Astrocyte of the hippocampus (primary cell): ENCODE measurements around the gene TMC8.
A peak's percentile ranks its signal among the peaks of the same experiment; 100 is the strongest.
"Not testable (repeated sequence)": the region's sequence is repeated elsewhere in the genome, so short reads cannot be mapped to it uniquely, and the experiment has no call there.

Experiments
- DNase-seq: peaks from one replicate; pipeline ENCODE4 v3.0.0; 2011; ENCODE audit warnings: low read depth, low spot score

Gene TMC8

DNA sequence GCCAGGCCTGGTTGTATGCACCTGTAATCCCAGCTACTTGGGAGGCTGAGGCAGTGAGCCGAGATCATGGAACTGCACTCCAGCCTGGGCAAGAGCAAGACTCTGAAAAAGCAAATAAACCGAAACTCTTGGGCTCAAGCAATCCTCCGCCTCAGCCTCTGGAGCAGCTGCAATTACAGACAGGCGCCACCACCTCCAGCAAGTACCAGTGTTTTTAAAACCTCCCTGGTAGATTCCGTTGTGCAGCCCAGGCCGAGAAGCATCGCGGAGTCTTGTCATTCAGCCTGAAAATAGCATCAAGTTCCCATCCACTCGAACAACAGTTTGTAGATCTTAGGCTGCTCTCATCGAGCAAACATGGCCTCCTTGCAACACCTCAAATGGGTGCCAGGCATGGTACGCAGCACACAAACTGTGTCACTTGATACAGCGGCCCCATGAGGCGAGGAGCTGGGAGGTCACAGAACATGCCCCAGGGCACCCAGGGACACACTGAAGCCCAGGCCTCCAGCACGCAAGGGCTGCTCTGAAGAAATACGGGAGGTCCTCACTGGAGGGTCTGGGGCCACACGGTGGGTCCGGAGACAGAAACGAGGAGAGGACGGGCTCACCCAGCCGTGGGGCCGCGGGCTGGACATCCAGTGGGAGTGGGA lies 20.1 kb upstream of the TMC8 start:
- no peak for DNase-seq

DNA sequence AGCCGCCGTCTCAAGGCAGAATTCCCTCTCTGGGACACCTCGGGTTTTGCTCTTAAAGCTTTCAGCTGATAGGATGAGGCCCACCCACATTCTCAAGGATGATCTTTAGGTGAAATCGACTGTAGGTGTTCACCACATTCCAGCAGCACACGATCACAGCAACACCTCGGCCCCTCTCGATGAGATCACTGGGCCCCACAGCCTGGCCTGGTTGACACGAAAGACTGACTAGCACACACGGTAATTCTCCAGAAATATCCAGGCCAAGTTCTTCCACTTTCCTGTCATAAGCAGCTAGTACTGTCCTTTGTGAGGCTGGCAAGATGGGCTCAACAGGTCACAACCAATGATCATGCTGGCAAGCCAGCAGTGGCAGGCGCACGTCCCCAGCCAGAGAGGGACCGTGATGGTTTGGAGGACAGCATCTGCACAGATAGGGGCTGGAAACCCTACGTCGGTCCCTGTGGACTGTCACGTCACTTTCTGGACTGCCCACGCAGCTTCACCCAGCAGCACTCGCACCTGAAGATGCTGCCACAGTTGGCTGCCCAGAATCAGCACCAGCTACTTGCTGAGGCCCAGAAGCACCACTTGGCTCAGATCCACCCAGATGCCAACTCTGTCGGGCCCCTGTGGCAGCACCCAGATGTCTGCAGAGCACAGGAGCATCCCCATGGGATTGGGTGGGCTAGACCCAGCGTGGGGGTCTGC lies 19.4 kb upstream of the TMC8 start:
- DNase-seq, result no peak

DNA sequence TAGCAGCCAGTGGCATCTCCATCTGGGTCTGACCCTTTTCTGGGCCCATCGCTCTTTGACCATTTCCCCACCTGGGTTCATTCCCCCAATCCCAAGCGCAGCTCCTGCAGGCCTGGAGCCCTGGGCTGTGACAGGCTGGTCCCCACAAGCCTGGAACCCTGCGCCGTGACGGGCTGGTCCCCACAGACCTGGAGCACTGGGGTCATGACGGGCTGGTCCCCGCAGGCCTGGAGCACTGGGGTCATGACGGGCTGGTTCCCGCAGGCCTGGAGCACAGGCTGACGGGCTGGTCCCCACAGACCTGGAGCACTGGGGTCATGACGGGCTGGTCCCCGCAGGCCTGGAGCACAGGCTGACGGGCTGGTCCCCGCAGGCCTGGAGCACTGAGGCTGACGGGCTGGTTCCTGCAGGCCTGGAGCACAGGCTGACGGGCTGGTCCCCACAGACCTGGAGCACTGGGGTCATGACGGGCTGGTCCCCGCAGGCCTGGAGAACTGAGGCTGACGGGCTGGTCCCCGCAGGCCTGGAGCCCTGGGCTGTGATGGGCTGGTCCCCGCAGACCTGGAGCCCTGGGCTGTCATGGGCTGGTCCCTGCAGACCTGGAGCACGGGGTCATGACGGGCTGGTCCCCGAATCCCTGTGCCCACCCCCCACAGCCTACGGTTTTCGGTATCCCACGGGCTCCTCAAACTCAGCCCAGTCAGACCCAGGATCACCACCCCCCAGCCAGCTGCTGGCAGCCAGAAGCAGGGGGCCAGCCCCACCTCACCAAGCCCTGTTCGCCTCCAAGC lies 18.6 kb upstream of the TMC8 start:
- no peak for DNase-seq

DNA sequence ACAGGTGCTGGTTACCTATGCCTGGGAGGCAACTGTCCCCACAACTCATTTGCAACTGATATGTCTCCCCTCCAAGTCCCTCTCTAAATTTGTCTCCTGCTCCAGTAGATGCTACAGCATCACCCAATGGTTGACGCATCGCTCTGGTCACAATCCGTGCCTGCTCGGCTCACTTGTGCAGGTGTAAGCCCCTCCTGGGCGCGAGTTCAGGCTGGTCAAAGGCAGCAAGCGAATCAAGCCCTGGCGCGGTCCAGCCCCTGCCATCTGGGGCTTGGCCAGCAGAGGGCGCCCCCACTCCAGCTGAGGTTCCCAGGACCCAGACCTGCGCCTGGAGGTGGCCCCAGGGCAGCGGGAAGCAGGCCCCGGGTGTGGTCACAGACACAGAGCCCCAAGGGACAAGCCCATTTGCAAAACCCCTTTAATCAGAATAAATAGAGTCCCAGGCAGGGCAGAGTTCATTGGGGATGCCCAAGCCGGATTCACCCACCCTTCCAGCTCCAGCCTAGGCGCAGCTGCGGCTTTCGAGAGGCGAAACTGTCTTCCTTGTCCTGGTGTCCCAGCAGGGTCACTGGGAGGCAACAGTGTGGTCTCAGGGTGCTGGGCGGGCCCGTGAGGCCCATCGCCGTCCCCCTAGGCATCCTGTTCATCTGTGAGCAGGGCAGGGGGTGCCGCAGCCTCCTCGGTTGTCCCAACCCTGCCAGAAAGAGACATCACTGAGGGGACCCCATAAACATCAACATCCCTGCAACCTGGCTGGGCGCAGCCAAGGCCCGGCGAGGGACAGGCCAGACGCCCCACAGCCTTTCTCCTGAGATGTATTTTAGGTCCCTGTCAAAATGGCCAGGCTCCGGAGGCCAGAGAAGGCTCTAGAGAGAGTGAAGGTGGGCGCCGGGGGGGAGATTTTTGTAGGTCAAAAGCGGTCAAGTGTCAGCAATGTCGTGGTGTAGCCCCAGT lies 17.8 kb upstream of the TMC8 start:
- DNase-seq, result peak; percentile 78

DNA sequence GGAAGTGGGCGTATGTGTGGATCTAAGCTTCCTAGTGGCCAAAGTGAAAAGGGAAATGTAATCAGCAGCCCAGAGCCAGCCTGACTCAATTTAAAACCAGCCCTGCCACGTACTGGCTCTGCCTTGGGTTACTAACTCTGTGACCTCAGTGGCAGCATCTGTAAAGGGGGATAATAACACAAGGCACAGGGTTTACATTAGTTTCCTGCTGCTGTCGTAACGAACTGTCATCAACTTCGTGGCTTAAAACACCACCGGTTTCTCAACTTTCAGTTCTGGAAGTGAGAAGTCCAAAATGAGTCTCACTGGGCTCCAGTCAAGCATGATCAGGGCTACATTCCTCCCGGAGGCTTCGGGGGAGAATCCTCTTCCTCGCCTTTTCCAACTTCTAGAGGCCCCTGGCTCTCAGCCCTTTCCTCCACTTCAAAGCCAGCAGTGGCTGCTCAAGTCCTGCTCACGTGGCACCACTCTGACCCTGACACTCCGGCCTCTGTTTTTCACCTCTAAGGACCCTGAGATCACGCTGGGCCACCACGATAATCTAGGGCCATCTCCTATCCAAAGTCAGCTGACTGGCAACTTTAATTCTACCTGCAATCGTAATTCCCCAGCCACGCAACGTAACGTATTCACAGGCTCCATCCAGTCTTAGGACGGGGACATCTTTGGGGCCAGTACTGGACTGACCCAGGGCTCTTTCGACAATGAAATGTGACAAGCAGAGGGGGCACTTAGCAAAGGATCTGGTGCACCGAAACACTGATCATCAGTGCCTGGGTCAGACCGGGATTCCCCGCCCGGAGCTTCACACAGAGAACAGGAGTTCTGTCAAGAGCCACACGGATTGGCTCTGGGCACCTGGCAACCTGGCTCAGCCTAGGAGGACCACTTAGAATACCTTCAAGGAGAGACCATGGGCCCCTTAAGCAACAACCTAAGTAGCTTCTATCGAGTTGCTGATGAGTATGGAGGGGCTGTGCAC lies 16.5 kb upstream of the TMC8 start:
- DNase-seq, result no peak

DNA sequence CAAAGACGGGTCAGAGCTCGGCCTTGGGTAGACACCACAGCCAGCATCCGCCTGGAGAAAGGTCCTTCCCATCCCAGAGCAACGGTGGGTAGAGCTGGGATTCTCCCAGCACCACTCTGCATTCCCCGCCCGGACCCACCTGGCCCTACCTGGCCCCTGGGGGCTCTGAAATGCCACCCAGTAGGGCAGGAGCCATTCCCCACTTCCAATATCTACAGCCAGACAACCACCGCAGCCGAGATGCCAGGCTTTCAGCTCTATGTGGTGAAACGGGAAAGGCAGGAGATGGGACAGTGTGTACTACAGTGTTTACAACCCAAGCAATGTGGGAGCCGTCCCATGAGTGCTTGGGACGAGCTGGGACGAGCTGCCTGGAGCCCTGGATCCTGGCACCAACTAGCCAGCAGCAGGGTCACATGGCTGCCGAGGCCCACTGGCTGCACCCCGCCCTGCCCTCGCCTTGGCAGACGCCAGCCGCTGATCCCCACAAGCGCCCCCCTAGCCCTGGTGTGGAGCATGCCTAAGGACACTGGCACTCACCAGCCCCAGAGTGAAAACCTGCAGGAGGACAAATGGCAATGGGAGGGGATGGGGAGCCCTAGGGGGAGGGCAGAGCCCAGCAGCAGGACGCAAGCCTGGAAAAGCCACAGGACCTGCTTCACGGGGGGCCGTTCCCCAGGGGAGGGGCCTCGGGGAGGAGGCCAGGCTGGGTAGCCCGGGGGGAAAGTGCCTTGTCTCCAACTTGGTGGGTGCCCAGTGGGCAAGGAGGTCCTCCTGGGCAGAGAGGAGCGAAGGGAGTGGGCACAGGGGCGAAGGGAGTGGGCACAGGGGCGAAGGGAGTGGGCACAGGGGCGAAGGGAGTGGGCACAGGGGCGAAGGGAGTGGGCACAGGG lies 15.5 kb upstream of the TMC8 start:
- DNase-seq, result no peak

DNA sequence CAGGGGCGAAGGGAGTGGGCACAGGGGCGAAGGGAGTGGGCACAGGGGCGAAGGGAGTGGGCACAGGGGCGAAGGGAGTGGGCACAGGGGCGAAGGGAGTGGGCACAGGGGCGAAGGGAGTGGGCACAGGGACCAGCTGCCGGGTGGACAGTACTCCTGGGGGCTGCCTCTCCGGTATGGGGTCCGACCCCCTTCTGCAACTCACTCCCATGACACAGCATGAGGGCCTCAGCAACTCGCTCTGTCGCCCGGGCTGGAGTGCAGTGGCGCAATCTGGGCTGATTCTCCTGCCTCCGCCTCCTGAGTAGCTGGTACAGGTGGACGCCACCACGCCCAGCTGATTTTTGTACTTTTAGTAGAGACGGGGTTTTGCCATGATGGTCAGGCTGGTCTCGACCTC lies 14.8 kb upstream of the TMC8 start:
- DNase-seq, result not testable (repeated sequence)

DNA sequence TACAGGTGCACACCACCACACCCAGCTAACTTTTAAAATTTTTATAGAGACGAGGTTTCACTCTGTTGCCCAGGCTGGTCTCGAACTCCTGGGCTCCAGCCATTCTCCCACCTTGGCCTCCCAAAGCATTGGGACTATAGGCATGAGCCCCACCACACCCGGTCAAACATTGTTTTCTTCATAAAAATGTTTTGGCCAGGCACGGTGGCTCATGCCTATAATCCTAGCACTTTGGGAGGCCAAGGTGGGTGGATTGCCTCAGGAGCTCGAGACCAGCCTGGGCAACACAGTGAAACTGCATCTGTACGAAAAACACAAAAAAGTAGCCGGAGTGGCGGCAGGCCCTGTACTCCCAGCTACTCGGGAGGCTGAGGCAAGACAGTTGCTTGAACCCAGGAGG lies 14.2 kb upstream of the TMC8 start:
- no peak for DNase-seq

DNA sequence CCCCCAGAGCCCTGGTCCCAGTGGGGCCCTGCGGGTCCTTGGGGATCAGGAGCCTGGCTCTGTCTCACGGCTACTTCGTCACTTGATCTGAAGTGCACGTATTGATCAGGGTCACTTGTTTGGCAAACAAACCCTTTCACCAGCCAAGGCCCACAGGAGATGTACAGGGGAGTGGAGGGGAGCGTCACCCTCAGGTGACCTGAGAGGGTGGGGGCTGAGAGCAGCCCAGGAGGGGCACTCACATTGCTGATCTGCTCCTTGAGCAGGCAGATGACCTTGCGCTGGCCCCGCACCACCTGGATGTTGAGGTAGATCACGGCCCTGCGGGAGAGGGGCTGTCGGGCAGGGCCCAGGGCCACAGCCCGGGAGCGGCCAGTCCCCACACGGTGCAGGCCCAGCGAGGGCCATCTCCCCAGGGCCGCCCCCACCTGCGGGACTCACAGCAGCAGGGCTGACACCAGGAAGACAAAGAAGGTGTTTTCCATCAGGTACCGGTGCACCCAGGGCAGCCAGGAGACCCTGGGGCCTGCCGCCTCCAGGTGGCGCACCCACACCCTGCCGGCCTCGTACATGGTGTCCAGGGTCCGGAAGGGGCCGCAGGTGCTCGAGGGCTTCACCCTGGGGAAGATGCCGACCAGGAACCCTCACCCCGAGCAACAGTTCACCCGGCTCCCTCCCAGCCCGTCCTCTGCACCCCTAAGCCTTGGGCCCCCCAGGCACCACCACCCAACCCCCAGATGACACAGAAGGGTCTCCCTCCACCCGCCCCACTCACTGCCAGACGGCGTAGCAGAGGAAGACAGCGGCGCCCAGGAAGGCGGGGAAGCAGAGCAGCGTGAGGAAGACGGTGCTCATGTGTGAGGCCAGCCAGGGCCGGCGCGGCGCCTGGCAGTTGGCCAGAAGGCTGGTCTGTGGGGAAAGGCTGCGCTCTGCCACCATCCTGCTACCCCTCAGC lies 13.3 kb upstream of the TMC8 start:
- peak; percentile 59 for DNase-seq

DNA sequence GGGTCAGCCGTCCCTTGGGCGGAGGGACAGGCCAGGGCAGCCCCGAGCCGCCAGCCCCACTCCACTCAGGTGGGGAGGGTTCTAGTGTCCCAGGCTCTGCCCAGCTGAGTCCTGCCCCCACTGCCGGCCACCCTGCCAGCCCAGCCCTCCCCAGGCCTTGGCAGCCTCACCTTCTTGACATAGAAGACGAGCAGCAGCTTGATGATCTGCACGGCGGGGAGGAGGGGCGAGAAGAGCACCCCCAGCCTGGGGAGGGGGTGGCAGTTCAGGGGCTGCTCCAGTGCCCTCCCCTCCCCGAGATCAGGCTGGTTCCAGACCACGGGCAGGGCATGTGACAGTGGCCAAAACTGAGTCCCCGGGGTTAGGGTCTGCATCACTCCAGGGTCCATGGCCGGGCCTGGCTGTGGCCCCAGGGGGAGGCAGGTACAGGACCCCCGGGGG lies 11.8 kb upstream of the TMC8 start:
- no peak for DNase-seq

DNA sequence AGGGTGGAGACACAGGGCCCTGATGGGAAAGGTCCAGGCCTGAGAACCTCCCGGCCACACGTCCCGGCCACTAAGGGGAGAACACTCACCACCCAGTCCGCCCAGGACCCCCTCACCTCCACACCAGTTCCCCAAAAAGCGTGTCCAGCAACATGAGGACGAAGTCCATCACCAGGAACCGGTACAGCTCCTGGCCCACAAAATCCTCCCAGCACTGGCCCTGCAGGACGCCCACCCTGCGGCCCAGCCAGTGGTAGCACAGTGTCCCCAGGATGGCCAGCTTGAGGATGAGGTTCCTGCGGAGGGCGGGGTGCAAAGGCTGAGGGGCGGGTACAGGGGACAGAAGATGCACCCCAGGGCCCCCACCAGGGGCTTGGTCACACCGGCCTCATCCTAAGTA lies 10.0 kb upstream of the TMC8 start:
- DNase-seq, result no peak

DNA sequence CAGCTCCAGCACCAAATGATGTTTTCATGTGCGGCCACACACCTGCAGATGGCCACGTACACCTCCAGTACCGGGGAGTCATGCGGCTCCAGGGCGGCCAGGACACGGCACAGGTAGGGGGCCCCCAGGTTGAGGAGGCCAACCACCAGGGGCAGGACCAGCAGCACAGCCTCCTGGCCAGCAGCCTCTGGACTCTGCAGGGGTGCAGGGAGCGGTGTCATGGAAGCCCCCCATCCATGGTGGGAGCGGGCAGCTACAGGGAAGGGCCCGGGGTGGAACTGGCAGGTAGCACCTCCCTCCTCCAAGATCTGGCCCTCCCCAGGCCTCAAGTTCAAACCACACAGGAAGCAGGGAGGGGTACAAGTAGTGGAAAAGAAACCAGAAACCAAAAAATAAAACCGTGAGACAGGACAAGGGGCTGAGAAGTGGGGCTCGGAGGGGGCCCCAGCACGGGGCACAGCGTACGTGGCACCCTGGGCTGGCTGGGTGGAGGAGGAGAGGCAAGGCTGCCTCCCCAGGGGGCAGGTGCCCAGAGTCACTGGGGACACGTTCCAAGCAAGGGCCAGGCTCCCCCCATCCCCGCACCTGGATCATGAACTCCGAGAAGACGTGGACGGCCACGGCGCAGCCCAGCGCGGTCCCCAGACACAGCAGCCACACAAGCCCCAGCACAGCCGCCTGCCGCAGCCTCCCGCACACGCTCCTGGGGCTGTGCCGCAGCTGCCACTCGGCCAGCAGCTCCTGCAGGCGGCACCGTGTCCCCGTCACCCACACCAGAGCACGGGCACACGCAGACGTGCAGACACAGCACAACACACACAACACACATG lies 9.4 kb upstream of the TMC8 start:
- DNase-seq, result no peak

DNA sequence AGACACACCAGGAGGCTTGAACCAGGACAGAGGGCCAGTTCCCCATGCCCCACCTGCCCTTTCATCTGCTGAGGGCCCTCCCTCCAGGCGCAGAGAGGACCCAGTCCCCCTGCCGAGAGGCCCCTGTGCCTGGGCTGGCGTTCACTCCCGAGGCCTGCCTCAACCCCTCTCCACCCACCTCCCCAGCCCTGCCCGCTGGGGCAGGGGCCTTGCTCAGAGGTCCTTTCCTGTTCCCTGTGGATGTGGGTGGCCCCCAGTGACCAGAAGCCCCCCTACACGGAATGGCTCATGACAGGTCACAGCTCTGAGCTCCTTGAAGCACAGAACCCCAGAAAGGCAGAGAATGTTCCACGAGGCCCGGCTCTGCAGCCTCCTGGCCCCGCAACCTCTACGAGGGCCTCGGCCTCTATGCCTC lies 8.8 kb upstream of the TMC8 start:
- no peak for DNase-seq

DNA sequence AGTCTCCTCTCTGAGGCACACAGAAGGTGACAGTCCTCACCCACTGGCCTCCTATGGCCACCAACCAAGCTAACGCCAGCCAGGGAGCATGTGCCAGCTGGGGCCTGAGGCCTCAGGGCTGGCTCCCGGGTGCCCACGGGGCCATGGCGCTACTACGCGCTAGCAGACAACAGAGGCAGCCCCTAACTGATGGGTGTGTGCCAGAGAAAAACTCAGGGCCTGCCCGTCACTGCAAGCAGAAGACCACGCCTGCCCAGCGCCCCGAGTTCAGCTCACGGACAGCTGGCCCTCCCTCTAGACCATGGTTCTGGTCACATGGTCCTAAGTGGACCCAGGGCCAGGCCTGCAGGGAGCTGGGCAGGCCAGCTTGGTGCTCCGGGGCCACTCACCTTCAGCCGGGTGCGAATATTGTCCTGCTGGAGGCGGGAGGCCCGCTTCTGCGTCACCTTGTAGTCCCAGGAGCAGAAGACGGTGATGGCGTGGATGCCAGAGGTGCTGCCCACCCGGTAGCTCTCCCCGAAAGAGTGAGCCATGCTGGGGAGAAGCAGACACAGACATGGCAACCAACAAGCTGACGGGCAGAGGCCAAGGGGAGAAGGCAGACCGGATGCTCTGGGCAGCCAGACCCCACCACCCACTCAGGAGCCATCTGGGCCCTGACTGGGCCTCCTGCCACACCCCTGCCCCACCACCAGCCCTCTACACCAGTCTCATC lies 8.2 kb upstream of the TMC8 start:
- no peak for DNase-seq

DNA sequence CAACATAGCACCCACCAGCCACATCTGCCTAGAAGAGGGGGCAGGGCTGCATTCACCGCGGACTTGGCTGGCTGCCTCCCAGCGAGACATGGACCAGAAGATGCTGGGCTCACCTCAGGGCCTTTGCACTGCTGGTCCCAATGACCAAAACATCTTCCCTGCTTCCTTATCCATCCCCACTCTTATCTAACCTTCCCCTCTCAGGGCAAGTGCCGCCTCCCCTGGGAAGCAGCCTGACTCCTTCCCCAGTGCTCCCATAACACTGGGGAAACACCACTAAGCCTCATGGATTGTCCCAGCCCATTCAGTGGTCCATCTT lies 7.7 kb upstream of the TMC8 start:
- no peak for DNase-seq

DNA sequence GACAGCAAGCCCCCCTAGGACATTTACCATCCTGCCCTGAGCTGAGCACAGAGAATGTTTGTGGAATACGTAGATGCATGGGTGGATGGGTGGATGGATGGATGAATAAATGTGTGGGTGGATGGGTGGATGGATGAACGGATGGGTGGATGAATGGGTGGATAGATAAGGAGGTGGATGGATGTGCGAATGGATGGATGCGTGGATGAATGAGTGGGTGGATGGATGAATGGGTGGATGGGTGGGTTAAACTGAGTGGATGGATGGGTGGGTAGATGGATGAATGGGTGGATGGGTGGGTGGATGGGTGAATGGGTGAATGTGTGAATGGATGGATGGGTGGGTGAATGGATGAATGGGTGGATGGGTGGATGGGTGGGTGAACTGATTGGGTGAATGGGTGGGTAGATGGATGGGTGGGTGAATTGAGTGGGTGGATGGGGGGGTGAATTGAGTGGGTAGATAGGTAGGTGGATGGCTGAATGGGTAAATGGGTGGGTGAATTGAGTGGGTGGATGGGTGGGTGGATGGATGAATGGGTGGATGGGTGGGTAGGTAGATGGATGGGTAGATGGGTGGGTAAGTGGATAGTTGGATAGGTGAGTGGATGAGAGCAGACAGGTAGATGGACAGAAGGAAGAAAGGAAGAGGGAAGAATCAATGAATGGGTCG lies 7.2 kb upstream of the TMC8 start:
- no peak for DNase-seq
